ENCODE data around the gene PLBD2. TPM values are rescaled to one million over a fixed set of nuclear protein-coding genes. Genes with fewer than 3 reads are reported as not detected.
"Not testable (repeated sequence)": the region's sequence is repeated elsewhere in the genome, so short reads cannot be mapped to it uniquely, and the experiment has no call there.

The PLBD2 gene
- total RNA-seq, 1 experiment from 2014 or later = 6.5 TPM

- no peaks in the 10 kb centered on the region for H3K4me1 ChIP-seq (ENCODE audit: low read length)
- no peaks in the 10 kb centered on the region for H3K36me3 ChIP-seq (ENCODE audit: insufficient read depth, low read length)
- H3K27me3 ChIP-seq (ENCODE audit: low read length) = no peaks in the 10 kb centered on the region
- no peaks in the 10 kb centered on the region for H3K9me2 ChIP-seq (replicated peaks; ENCODE audit: insufficient read depth, low read length)
- H4K20me1 ChIP-seq (ENCODE audit: insufficient read depth, low read depth, low read length) = no peaks in the 10 kb centered on the region
- H3K4me3 ChIP-seq (ENCODE audit: low read length) = no peak overlapping the region
- no peaks in the 10 kb centered on the region for H3K9me3 ChIP-seq (ENCODE audit: low read length)
- no peaks in the 10 kb centered on the region for H3K79me2 ChIP-seq (ENCODE audit: low read length)
- H3K9ac ChIP-seq (ENCODE audit: low read length) = no peak overlapping the region
- H3K4me2 ChIP-seq (ENCODE audit: low read depth, low read length, poor library complexity, severe bottlenecking) = no peak overlapping the region
- no peak overlapping the region for H3K27ac ChIP-seq (ENCODE audit: low read length)
- DNase-seq = no peak
- no peak overlapping the region for H2AFZ ChIP-seq (ENCODE audit: low read length)
These were observed 12.0 kb upstream of the PLBD2 start for GRCh38 chr12:113346353-113346752.

GRCh38 chr12:113347107-113347506 is 11.3 kb upstream of the PLBD2 start:
- no peak overlapping the region for H3K27ac ChIP-seq (ENCODE audit: low read length)
- no peaks in the 10 kb centered on the region for H3K9me2 ChIP-seq (replicated peaks; ENCODE audit: insufficient read depth, low read length)
- no peak overlapping the region for H3K4me3 ChIP-seq (ENCODE audit: low read length)
- no peaks in the 10 kb centered on the region for H3K4me1 ChIP-seq (ENCODE audit: low read length)
- H3K9ac ChIP-seq (ENCODE audit: low read length) = no peak overlapping the region
- no peaks in the 10 kb centered on the region for H4K20me1 ChIP-seq (ENCODE audit: insufficient read depth, low read depth, low read length)
- no peak overlapping the region for H3K4me2 ChIP-seq (ENCODE audit: low read depth, low read length, poor library complexity, severe bottlenecking)
- H2AFZ ChIP-seq (ENCODE audit: low read length) = no peak overlapping the region
- no peaks in the 10 kb centered on the region for H3K27me3 ChIP-seq (ENCODE audit: low read length)
- H3K9me3 ChIP-seq (ENCODE audit: low read length) = no peaks in the 10 kb centered on the region
- no peaks in the 10 kb centered on the region for H3K36me3 ChIP-seq (ENCODE audit: insufficient read depth, low read length)
- DNase-seq = no peak
- H3K79me2 ChIP-seq (ENCODE audit: low read length) = no peaks in the 10 kb centered on the region

DNA sequence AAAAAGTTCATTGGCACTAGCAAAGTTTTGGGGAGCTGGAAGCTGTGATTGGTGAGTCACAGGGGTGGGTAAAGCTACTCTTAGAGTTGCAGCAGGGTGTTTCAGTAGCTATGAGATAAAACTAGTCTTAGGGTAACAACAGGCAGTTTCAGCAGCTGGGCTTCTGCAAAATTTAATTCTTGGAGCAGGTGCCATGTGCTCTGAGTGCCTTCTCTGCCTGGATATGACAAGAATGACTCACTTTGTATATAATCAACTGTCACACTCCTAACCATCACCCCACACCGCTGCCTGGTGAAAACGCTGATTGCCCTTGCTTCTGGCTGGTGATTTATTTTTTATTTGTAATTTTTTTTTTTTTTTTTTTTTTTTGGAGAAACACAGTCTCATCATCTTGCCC is 10.5 kb upstream of the PLBD2 start:
- no peak overlapping the region for H3K4me2 ChIP-seq (ENCODE audit: low read depth, low read length, poor library complexity, severe bottlenecking)
- no peak overlapping the region for H3K4me3 ChIP-seq (ENCODE audit: low read length)
- no peaks in the 10 kb centered on the region for H3K79me2 ChIP-seq (ENCODE audit: low read length)
- H3K27ac ChIP-seq (ENCODE audit: low read length) = no peak overlapping the region
- H3K9me3 ChIP-seq (ENCODE audit: low read length) = no peaks in the 10 kb centered on the region
- no peak overlapping the region for H2AFZ ChIP-seq (ENCODE audit: low read length)
- H3K9me2 ChIP-seq (replicated peaks; ENCODE audit: insufficient read depth, low read length) = no peaks in the 10 kb centered on the region
- H4K20me1 ChIP-seq (ENCODE audit: insufficient read depth, low read depth, low read length) = no peaks in the 10 kb centered on the region
- H3K4me1 ChIP-seq (ENCODE audit: low read length) = no peaks in the 10 kb centered on the region
- H3K9ac ChIP-seq (ENCODE audit: low read length) = no peak overlapping the region
- no peak for DNase-seq
- no peaks in the 10 kb centered on the region for H3K27me3 ChIP-seq (ENCODE audit: low read length)
- H3K36me3 ChIP-seq (ENCODE audit: insufficient read depth, low read length) = no peaks in the 10 kb centered on the region

DNA sequence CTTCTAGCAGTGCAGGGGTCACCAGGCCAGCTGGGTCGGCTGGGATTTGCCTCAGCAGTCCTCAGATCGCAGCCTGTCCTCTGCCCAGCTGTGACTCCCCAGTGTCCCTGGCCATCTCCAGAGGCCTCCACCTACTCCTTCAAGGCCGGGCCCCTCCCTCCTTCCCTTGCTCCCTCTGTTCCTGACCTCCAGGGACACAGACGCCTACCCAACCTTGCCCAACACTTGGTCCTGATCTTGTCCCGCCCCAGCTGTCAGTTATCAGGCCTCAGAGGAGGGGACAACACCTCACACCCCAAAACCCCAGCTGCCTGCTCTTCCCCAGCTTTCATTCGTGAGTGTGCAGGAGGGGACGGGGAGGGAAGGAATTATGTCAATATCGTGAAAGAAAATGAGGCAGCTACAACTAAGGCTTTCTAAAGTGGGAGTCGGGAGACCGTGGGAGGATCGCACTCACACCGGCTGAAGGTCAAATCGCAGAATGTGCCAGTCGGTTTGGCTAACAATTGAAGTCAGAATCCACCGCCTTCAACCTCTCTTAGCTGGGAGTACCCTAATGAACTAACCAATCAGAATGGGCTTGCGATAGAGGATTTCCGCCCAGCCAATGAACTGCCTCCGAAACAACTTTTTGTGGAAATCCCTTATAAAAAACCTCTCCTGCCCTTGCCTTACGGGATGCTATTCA is 9.4 kb upstream of the PLBD2 start:
- Histone ChIP-seq H2AFZ (ENCODE audit: low read length) (no peak overlapping the region), H3K4me3 (ENCODE audit: low read length) (no peak overlapping the region), H3K79me2 (ENCODE audit: low read length) (no peaks in the 10 kb centered on the region), H3K9me2 (replicated peaks; ENCODE audit: insufficient read depth, low read length) (no peaks in the 10 kb centered on the region), H3K4me1 (ENCODE audit: low read length) (no peaks in the 10 kb centered on the region), H3K36me3 (ENCODE audit: insufficient read depth, low read length) (no peaks in the 10 kb centered on the region), H3K27me3 (ENCODE audit: low read length) (no peaks in the 10 kb centered on the region), H4K20me1 (ENCODE audit: insufficient read depth, low read depth, low read length) (no peaks in the 10 kb centered on the region), H3K4me2 (ENCODE audit: low read depth, low read length, poor library complexity, severe bottlenecking) (no peak overlapping the region), H3K9me3 (ENCODE audit: low read length) (no peaks in the 10 kb centered on the region), H3K9ac (ENCODE audit: low read length) (no peak overlapping the region), H3K27ac (ENCODE audit: low read length) (no peak overlapping the region)
- no peak for DNase-seq

DNA sequence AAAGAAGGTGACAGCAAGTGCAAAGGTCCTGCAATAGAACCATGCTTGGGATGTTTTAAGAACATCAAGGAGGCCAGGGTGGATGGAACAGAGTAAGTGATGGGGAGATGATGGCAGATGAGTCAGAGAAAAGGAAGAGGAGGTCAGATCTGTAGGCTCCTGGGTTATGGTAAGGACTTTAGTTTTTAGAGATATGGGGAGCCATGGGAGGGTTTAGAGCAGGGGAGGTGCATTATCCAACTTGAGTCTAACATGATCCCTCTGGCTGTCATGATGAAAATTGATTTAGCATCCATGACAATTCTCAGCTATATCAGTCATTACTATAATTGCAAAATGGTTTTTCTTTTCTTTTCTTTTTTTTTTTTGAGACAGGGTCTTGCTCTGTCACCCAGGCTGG is 7.3 kb upstream of the PLBD2 start:
- Histone ChIP-seq H3K4me3 (ENCODE audit: low read length) (no peak overlapping the region), H3K9ac (ENCODE audit: low read length) (no peak overlapping the region), H3K4me1 (ENCODE audit: low read length) (no peaks in the 10 kb centered on the region), H3K36me3 (ENCODE audit: insufficient read depth, low read length) (no peaks in the 10 kb centered on the region), H3K79me2 (ENCODE audit: low read length) (no peaks in the 10 kb centered on the region), H3K4me2 (ENCODE audit: low read depth, low read length, poor library complexity, severe bottlenecking) (no peak overlapping the region), H4K20me1 (ENCODE audit: insufficient read depth, low read depth, low read length) (no peaks in the 10 kb centered on the region), H3K27me3 (ENCODE audit: low read length) (no peaks in the 10 kb centered on the region), H2AFZ (ENCODE audit: low read length) (no peak overlapping the region), H3K9me3 (ENCODE audit: low read length) (no peaks in the 10 kb centered on the region), H3K27ac (ENCODE audit: low read length) (no peak overlapping the region), H3K9me2 (replicated peaks; ENCODE audit: insufficient read depth, low read length) (no peaks in the 10 kb centered on the region)
- no peak for DNase-seq

DNA sequence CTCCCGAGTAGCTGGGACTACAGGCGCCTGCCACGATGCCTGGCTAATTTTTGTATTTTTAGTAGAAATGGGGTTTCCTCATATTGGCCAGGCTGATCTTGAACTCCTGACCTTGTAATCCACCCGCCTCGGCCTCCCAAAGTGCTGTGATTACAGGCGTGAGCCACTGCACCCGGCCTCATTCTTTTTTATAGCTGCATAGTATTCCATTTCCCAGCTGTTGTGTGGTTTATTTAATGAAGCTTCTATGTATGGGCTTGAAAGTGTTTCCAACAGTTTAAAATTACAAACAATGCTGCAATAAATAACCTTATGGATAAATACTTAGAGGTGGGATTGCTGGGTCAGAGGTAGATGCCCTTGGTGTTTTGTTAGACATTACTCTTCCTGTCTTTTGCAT is 4.2 kb upstream of the PLBD2 start:
- not testable (repeated sequence) for H3K9me2 ChIP-seq (replicated peaks; ENCODE audit: insufficient read depth, low read length); H3K27ac ChIP-seq (ENCODE audit: low read length); H3K27me3 ChIP-seq (ENCODE audit: low read length)

DNA sequence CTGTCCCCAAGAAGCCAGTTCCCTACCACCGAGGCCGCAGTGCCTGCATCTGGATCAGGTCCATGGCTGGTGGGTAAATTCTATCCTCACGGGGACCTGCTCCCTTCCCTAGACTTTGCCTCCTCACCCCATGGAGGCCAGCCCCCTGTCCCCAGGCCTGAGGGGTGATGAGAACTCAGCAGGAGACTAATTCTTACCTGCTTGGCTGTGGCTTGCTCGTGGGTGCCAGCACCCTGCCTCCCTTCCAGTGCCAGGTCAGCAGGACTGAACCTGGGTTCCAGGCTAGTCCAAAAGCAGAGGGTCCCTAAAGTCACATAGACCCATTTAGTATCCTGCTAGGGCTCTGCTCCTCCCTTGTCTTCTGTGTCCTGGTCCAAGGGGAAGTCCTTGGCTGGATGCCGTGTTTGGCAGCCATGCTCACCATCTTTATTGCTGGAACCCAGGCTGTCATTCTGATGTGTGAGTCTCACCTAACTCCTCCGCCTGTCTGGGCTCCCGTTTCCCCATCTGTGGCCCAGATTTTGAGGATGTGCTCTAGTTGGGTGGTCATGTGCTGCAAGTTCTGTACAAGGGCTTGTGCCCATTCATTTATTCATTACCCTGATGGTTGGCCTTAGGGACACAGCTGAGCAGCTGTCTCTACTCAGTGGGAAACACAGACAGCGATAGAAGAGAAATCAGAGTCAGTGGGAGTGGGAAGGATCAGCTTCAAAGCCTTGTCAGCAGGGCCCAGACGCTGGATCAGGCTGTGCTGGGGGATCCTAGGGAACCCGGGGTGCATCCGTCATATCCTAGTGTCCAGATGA is 949 bp downstream of the PLBD2 start:
- Histone ChIP-seq H3K9me3 (ENCODE audit: low read length) (no peaks in the 10 kb centered on the region), H3K9me2 (replicated peaks; ENCODE audit: insufficient read depth, low read length) (no peaks in the 10 kb centered on the region), H4K20me1 (ENCODE audit: insufficient read depth, low read depth, low read length) (no peaks in the 10 kb centered on the region), H3K79me2 (ENCODE audit: low read length) (peaks cover 21% of the 10 kb centered on the region), H3K4me2 (ENCODE audit: low read depth, low read length, poor library complexity, severe bottlenecking) (peak overlapping the region; percentile 97), H3K4me1 (ENCODE audit: low read length) (peaks cover 13% of the 10 kb centered on the region), H2AFZ (ENCODE audit: low read length) (0 out of 2 replicates have a peak overlapping the region, but pooled peaks have one; percentile 97), H3K4me3 (ENCODE audit: low read length) (peak overlapping the region; percentile 96), H3K27ac (ENCODE audit: low read length) (no peak overlapping the region), H3K27me3 (ENCODE audit: low read length) (no peaks in the 10 kb centered on the region), H3K9ac (ENCODE audit: low read length) (peak overlapping the region; percentile 95), H3K36me3 (ENCODE audit: insufficient read depth, low read length) (no peaks in the 10 kb centered on the region)
- DNase-seq = peak; percentile 46

More for the DNA sequence above, 4.2 kb upstream of the PLBD2 start:
- H3K9ac ChIP-seq (ENCODE audit: low read length); H3K4me3 ChIP-seq (ENCODE audit: low read length); H2AFZ ChIP-seq (ENCODE audit: low read length); H3K79me2 ChIP-seq (ENCODE audit: low read length); H4K20me1 ChIP-seq (ENCODE audit: insufficient read depth, low read depth, low read length); H3K4me1 ChIP-seq (ENCODE audit: low read length); H3K9me3 ChIP-seq (ENCODE audit: low read length); H3K4me2 ChIP-seq (ENCODE audit: low read depth, low read length, poor library complexity, severe bottlenecking); H3K36me3 ChIP-seq (ENCODE audit: insufficient read depth, low read length); DNase-seq: not testable (repeated sequence)

DNA sequence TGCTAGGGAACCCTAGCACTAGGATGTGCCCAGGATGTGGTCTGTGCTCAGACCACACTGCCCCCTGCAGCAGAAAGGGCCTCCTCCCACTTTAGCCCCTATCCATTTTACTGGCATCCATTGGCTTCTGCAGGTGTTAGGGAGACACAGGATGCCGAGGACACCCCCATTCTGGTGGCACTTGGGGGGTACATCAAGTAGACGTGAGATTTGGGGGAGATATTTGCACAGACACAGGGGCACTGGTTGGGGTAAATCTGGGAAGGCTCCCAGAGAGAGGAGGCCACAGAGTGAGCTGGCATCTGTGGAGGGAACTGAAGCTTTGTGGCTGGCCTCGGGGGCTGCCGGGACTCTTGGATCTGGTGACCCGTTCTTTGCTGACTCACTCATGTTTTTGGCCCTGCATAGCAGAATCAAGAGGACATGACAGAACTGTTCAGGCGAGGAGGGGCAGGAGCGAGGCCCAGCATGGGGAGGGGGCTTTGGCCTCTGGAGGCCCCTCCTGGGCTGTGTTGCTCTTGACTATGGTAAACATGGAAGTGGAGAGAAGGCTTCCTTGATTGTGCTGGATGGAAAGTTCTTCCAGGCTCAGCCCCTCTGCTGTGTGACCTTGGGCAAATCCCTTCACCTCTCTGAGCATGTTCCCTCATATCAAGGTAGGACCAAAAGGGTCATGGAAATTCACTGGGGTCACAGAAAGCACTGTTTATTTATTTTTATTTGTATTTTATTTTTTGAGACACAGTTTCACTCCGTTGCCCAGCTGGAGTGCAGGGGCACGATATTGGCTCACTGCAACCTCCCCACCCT is 1.8 kb downstream of the PLBD2 start:
- peak overlapping the region; percentile 95 for H3K9ac ChIP-seq (ENCODE audit: low read length)
- H3K27ac ChIP-seq (ENCODE audit: low read length) = no peak overlapping the region
- H3K4me1 ChIP-seq (ENCODE audit: low read length) = peaks cover 13% of the 10 kb centered on the region
- H3K9me3 ChIP-seq (ENCODE audit: low read length) = no peaks in the 10 kb centered on the region
- H3K27me3 ChIP-seq (ENCODE audit: low read length) = no peaks in the 10 kb centered on the region
- peak overlapping the region; percentile 96; the same call in 1 of the 2 replicates for H3K4me3 ChIP-seq (ENCODE audit: low read length)
- no peaks in the 10 kb centered on the region for H3K9me2 ChIP-seq (replicated peaks; ENCODE audit: insufficient read depth, low read length)
- H4K20me1 ChIP-seq (ENCODE audit: insufficient read depth, low read depth, low read length) = no peaks in the 10 kb centered on the region
- no peaks in the 10 kb centered on the region for H3K36me3 ChIP-seq (ENCODE audit: insufficient read depth, low read length)
- no peak overlapping the region for H2AFZ ChIP-seq (ENCODE audit: low read length)
- DNase-seq = no peak
- peaks cover 21% of the 10 kb centered on the region for H3K79me2 ChIP-seq (ENCODE audit: low read length)
- peak overlapping the region; percentile 97 for H3K4me2 ChIP-seq (ENCODE audit: low read depth, low read length, poor library complexity, severe bottlenecking)

Data from Karpas-422 (cell line).